ENCODE data around the gene CD53.

DNA sequence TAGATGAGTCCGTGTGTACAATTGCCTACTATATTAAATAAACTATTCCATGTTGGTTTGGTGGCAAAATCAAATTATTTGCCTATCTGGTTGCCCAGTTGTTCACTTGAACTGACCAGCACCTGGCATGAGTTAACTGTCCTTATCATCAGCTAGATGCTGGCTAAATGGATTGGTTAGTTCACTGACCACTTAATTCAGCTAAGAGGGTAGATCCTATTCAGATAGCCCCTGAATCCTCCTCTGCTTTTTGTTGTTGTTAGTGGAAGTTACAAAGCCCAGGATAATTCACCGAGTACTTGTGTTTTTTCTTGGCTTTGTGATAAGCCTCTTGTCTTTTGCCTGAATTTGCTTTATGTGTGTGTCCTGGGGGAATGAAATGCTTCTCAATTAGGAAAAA, 22.8 kb upstream of the CD53 start:
- no peak for TF ChIP-seq POLR2A (IDR thresholded peaks at IDR 0.05)
- TF ChIP-seq EP300 (IDR thresholded peaks at IDR 0.05) = no peak

All from tibial nerve (tissue), 3 donors.